NCI-H748 (cell line): Measurements from ENCODE around the gene MCRS1.
"Not testable (repeated sequence)": the region's sequence is repeated elsewhere in the genome, so short reads cannot be mapped to it uniquely, and the experiment has no call there.

Experiments
- DNase-seq: peaks from one replicate; lab custom pipeline; 2025; ENCODE audit not compliant: unreplicated experiment; lab: John Stamatoyannopoulos, UW

Gene MCRS1

GRCh38 chr12:49524660-49525324 lies 43.1 kb downstream of the MCRS1 start:
- no peak for DNase-seq

DNA sequence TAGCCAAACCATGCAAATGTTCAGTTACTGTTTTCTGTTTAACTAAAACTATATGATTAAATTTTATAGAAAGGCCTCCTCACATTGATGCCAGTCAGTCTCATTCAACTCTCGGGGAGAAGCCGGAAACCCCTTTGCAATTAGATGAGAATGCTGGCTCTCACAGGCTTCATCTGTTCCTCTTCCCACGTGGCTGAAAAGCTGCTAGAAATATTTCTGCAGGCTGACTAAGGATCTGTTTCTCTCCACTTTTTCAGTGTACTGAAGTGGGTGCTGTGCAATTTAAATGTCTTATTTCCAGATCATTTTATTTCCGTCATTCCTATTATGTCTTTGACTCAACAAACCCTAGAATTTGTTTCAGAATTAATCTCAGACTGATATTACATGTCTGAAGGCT lies 46.6 kb downstream of the MCRS1 start:
- no peak for DNase-seq

- no peak for DNase-seq
Observed at GRCh38 chr12:49519574-49519936, 48.4 kb downstream of the MCRS1 start.

DNA sequence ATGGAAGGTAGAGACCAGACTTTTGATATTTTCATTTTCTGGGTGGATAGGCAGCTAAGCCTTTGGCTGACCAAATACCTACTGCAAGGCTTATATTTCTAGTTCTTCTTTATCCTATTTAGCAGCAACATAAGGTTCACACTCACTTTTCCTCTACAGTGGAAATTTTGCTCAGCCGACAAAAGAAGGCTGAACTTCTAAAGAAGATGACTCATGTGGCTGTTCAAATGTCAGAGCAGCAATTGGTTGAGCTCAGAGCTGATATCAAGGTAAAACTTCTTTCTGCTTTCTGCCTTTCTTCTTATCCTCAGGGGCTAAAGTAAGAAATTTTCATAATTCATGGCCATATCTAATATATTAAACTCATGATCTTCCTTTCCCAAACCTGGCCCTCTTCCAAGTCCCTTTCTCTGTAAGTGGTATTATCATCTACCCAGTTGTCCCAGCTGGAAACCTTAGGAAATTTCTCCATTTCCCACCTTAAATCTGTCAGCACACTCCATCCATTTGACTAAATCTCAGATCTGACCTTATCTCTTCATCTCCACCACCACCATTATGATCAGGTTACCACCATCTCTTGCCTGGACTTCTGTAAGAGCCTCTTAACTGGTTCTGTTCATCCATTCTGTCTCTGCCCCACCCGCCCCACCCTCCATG lies 48.9 kb downstream of the MCRS1 start:
- no peak for DNase-seq

GRCh38 chr12:49515266-49515665 lies 52.7 kb downstream of the MCRS1 start:
- no peak for DNase-seq

DNA sequence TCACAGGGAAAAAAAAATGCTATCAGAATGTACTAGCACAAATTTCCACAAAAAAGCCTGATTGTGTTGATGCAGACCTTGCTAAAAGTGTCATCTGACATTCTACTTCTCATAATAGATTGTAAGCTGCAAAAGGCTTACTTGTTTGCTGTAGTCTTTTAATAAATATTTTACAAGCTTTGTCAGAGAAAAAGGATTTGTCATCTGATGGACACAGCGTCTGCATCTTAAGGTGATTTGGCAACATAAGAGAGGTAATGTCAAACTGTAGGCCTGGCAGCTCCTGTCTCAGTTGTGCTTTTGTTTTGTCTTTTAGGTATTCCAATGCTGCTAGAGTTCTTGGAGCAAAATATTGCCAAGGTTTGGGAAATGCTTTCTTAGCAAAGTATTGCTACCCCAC lies 55.4 kb downstream of the MCRS1 start:
- no peak for DNase-seq

- no peak for DNase-seq
Observed at GRCh38 chr12:49511410-49511809, 56.5 kb downstream of the MCRS1 start.

GRCh38 chr12:49509681-49510080 lies 58.3 kb downstream of the MCRS1 start:
- not testable (repeated sequence) for DNase-seq
